H1 (cell line): Measurements from ENCODE around the gene TBC1D2. TPM values are rescaled to one million over a fixed set of nuclear protein-coding genes. Genes with fewer than 3 reads are reported as not detected.

Experiments
- CTCF ChIA-PET: fragments of 300-600 bp; sonication (Branson Sonifier 250); formaldehyde crosslinking; loops from one replicate; lab custom pipeline; 2021; ENCODE audit not compliant: partially characterized antibody; lab: Charles Lee
- POLR2A ChIA-PET: fragments of 300-600 bp; sonication (Branson Sonifier 250); formaldehyde crosslinking; loops from one replicate; lab custom pipeline; 2021; ENCODE audit warnings: inconsistent platforms; ENCODE audit not compliant: partially characterized antibody; lab: Charles Lee
- DNase-seq, 2 experiments: peaks; one replicate each; pipeline versions ENCODE4 v3.0.0 to v3.0.0-alpha.2; 2010 to 2022; ENCODE audit warnings: low spot score in 2 of 2, low read depth in 1 of 2, mixed read lengths in 1 of 2
- FAIRE-seq: peaks from 2 replicates; lab custom pipeline; 2011; peaks lifted over from hg19 to GRCh38; lab: Jason Lieb, UNC
- H2AFZ ChIP-seq: 2 replicates; pipeline ENCODE4 v1.8.1; 2012; ENCODE audit warnings: low read length, inconsistent platforms
- H2AK5ac ChIP-seq: 2 replicates; pipeline ENCODE4 v1.6.1; 2013; ENCODE audit warnings: low read depth, low read length
- H2BK120ac ChIP-seq: replicated peaks from 2 replicates; pipeline ENCODE3; 2013; ENCODE audit warnings: low read depth, low read length, inconsistent platforms
- H2BK12ac ChIP-seq: 2 replicates; pipeline ENCODE4 v1.6.1; 2013; ENCODE audit warnings: low read depth, low read length
- H2BK15ac ChIP-seq: 2 replicates; pipeline ENCODE4 v1.6.1; 2013; ENCODE audit warnings: low read length
- H2BK20ac ChIP-seq: 2 replicates; pipeline ENCODE4 v1.6.1; 2013; ENCODE audit warnings: low read length
- H2BK5ac ChIP-seq: 2 replicates; pipeline ENCODE4 v1.6.1; 2013; ENCODE audit warnings: low read depth, low read length
- H3K14ac ChIP-seq: 2 replicates; pipeline ENCODE4 v1.6.1; 2013; ENCODE audit warnings: inconsistent platforms; ENCODE audit not compliant: insufficient read length
- H3K18ac ChIP-seq: 2 replicates; pipeline ENCODE4 v1.6.1; 2013; ENCODE audit warnings: low read length; ENCODE audit errors: extremely low read depth
- H3K23ac ChIP-seq: 2 replicates; pipeline ENCODE4 v1.6.1; 2013; ENCODE audit warnings: inconsistent platforms; ENCODE audit not compliant: insufficient read length
- H3K23me2 ChIP-seq: 2 replicates; pipeline ENCODE4 v1.6.1; 2013; ENCODE audit warnings: low read depth, low read length
- H3K27ac ChIP-seq: 2 replicates; pipeline ENCODE4 v1.6.1; 2011; ENCODE audit warnings: low read depth, low read length, inconsistent platforms
- H3K27me3 ChIP-seq, 4 experiments: replicated peaks in 1 of 4; 1 replicate in 1 of 4; 2 replicates in 3 of 4; pipeline versions ENCODE4 v1.6.1 to v1.8.1; 2011 to 2013; ENCODE audit warnings: low read length in 3 of 4, mild to moderate bottlenecking in 3 of 4, inconsistent platforms in 2 of 4, mixed read lengths in 2 of 4, moderate library complexity in 1 of 4; ENCODE audit not compliant: control insufficient read depth in 3 of 4, insufficient read depth in 3 of 4; ENCODE audit errors: extremely low read depth in 1 of 4
- H3K36me3 ChIP-seq, 4 experiments: 2 replicates each; pipeline versions ENCODE4 v1.6.1 to v1.8.1; 2011 to 2013; ENCODE audit warnings: mild to moderate bottlenecking in 4 of 4, low read length in 3 of 4, moderate library complexity in 2 of 4, control low read depth in 1 of 4, inconsistent platforms in 1 of 4; ENCODE audit not compliant: insufficient read depth in 4 of 4, control insufficient read depth in 2 of 4
- H3K4ac ChIP-seq: replicated peaks from 2 replicates; pipeline ENCODE3; 2013; ENCODE audit warnings: low read length, low read depth, mixed read lengths, inconsistent platforms; ENCODE audit not compliant: insufficient read length
- H3K4me1 ChIP-seq, 4 experiments: replicated peaks in 1 of 4; 1 replicate in 1 of 4; 2 replicates in 3 of 4; pipeline versions ENCODE4 v1.6.1 to v1.8.1; 2011 to 2013; ENCODE audit warnings: low read length in 3 of 4, inconsistent platforms in 2 of 4, mixed read lengths in 1 of 4; ENCODE audit not compliant: insufficient read depth in 4 of 4, control insufficient read depth in 3 of 4
- H3K4me2 ChIP-seq, 2 experiments: 2 replicates each; pipeline versions ENCODE4 v1.6.1 to v1.8.1; 2011 to 2013; ENCODE audit warnings: low read depth in 2 of 2, low read length in 2 of 2, control low read depth in 1 of 2, inconsistent platforms in 1 of 2, mild to moderate bottlenecking in 1 of 2; ENCODE audit not compliant: insufficient read depth in 1 of 2
- H3K4me3 ChIP-seq, 4 experiments: fragments of 200-600, 300-600 bp in 1 of 4; sonication (generic), shearing (Covaris generic), sonication (Bioruptor Twin) in 1 of 4; 2 replicates each; pipeline versions ENCODE4 v1.5.1 to v1.8.1; 2011 to 2016; ENCODE audit warnings: low read length in 4 of 4, low read depth in 3 of 4, control low read depth in 2 of 4, inconsistent platforms in 2 of 4, mild to moderate bottlenecking in 2 of 4, mixed read lengths in 1 of 4, moderate library complexity in 1 of 4; ENCODE audit not compliant: insufficient read depth in 2 of 4; ENCODE audit errors: extremely low read depth in 1 of 4
- H3K56ac ChIP-seq: replicated peaks from 2 replicates; pipeline ENCODE3; 2013; ENCODE audit warnings: low read depth, mild to moderate bottlenecking, mixed read lengths, low read length, inconsistent platforms; ENCODE audit not compliant: insufficient read length
- H3K79me1 ChIP-seq: 2 replicates; pipeline ENCODE4 v1.6.1; 2013; ENCODE audit warnings: low read depth, low read length, control low read depth
- H3K79me2 ChIP-seq, 2 experiments: 2 replicates each; pipeline versions ENCODE4 v1.6.1 to v1.8.1; 2012 to 2013; ENCODE audit warnings: low read length in 2 of 2, mild to moderate bottlenecking in 2 of 2, inconsistent platforms in 1 of 2; ENCODE audit not compliant: insufficient read depth in 2 of 2, control insufficient read depth in 1 of 2
- H3K9ac ChIP-seq, 4 experiments: replicated peaks in 1 of 4; 1 replicate in 1 of 4; 2 replicates in 3 of 4; pipeline versions ENCODE4 v1.6.1 to v1.8.1; 2011 to 2013; ENCODE audit warnings: low read depth in 3 of 4, low read length in 3 of 4, control low read depth in 2 of 4, mild to moderate bottlenecking in 2 of 4, moderate library complexity in 2 of 4, inconsistent platforms in 1 of 4; ENCODE audit errors: extremely low read depth in 1 of 4
- H3K9me3 ChIP-seq, 2 experiments: 2 replicates each; pipeline versions ENCODE4 v1.6.1 to v1.8.1; 2012 to 2013; ENCODE audit warnings: mild to moderate bottlenecking in 2 of 2, moderate library complexity in 2 of 2, control low read depth in 1 of 2, inconsistent platforms in 1 of 2, low read depth in 1 of 2, low read length in 1 of 2, mixed read lengths in 1 of 2; ENCODE audit not compliant: insufficient read depth in 2 of 2
- H4K20me1 ChIP-seq, 2 experiments: replicated peaks in 1 of 2; 2 replicates each; pipeline versions ENCODE3 to v1.8.1; 2011 to 2013; ENCODE audit warnings: inconsistent platforms in 2 of 2, low read length in 2 of 2, mild to moderate bottlenecking in 1 of 2; ENCODE audit not compliant: insufficient read depth in 2 of 2, control insufficient read depth in 1 of 2
- H4K5ac ChIP-seq: 2 replicates; pipeline ENCODE4 v1.6.1; 2013; ENCODE audit warnings: low read length, low read depth, mixed read lengths, inconsistent platforms; ENCODE audit not compliant: insufficient read length
- H4K8ac ChIP-seq: 2 replicates; pipeline ENCODE4 v1.8.0; 2013; ENCODE audit warnings: mild to moderate bottlenecking, moderate library complexity, low read length, inconsistent platforms; ENCODE audit not compliant: insufficient read depth; ENCODE audit errors: extremely low read depth
- H4K91ac ChIP-seq: replicated peaks from 2 replicates; pipeline ENCODE3; 2013; ENCODE audit warnings: low read length, mixed read lengths, inconsistent platforms; ENCODE audit not compliant: insufficient read length
- CHD2 ChIP-seq: IDR thresholded peaks from 2 replicates; pipeline ENCODE4 v1.6.1; 2012; ENCODE audit warnings: low read length, improper control_type of control experiment
- KDM1A ChIP-seq: fragments of 200-600, 300-600 bp; sonication (generic); IDR thresholded peaks from 2 replicates; pipeline ENCODE4 v1.7.1; 2016; ENCODE audit warnings: mild to moderate bottlenecking, low read length, borderline replicate concordance
- WGBS, 2 experiments: shearing (Covaris generic) in 1 of 2; methylation state at CpG; one replicate each; pipeline versions ENCODE4 v1.1.6 to v1.1.7; 2013 to 2015; ENCODE audit warnings: low lambda C conversion rate in 2 of 2, mixed read lengths in 2 of 2, inconsistent platforms in 1 of 2, low coverage in 1 of 2, missing lambda C conversion rate in 1 of 2; ENCODE audit not compliant: insufficient replicate concordance in 2 of 2, insufficient coverage in 1 of 2, insufficient read length in 1 of 2; ENCODE audit errors: extremely low coverage in 1 of 2, missing lambda C conversion rate in 1 of 2; 5-methylcytosine and 5-hydroxymethylcytosine counted together
- polyA plus RNA-seq, 7 experiments: library from polyadenylated mRNA; depleted of rRNA in 3 of 7; stranded (reverse) in 5 of 7; unstranded in 2 of 7; fragments of >200 nt in 5 of 7; fragments of 200-250 nt in 2 of 7; gene quantifications; 1 replicate in 5 of 7; 2 replicates in 1 of 7; 4 replicates in 1 of 7; pipeline versions ENCODE4 v1.2.1 to v1.2.3, GENCODE V29; 2011 to 2013; ENCODE audit warnings: missing spikeins in 2 of 7, mixed read lengths in 2 of 7
- total RNA-seq: library from RNA; stranded (reverse); fragmentation: NEBNext Ultra II Directional; extraction: Animal tissue kit (Norgen Biotek cat#: 25700); gene quantifications from 2 replicates; pipeline ENCODE4 v1.2.1, GENCODE V29; 2021

The TBC1D2 gene
- total and polyA plus RNA-seq, 2 of the 8 experiments (the other 6 are each of a cell fraction or from before 2014, with no cell fraction given), result 7.4 TPM

- FAIRE-seq (no peak), DNase-seq (no peak)
- H3K56ac ChIP-seq, result no peak overlapping the region
- H3K14ac ChIP-seq, result no peak overlapping the region
- peak overlapping the region; percentile 28; the same call in 1 of the 2 replicates for H2AK5ac ChIP-seq
- CTCF ChIA-PET, result interaction anchor here (0.8 to 1.8 kb wide), 6 partner anchors 10 to 109 kb away, joined by 3 to 6 read pairs (median 5); partner anchors contain the start of gene CORO2A
- H3K27me3 ChIP-seq, result no peaks in the 10 kb centered on the region; a peak in 1 of 7 replicates
- no peak for TF ChIP-seq CHD2
- peak; percentile 12; the same call in 1 of the 2 replicates for TF ChIP-seq KDM1A
- peaks cover 0 to 7% of the 10 kb centered on the region in 2 experiments; a peak in 2 of 4 replicates for H3K79me2 ChIP-seq
- no peak overlapping the region for H3K4me2 ChIP-seq
- no peaks in the 10 kb centered on the region; the same call in none of the 2 replicates for H3K79me1 ChIP-seq
- no peak overlapping the region for H2BK20ac ChIP-seq
- H3K18ac ChIP-seq, result no peak overlapping the region
- H4K5ac ChIP-seq, result no peak overlapping the region
- no peaks in the 10 kb centered on the region for H3K23me2 ChIP-seq
- peak overlapping the region; percentile 4; the same call in 1 of the 2 replicates for H4K8ac ChIP-seq
- no peak overlapping the region for H2AFZ ChIP-seq
- H2BK120ac ChIP-seq, result no peak overlapping the region
- H4K91ac ChIP-seq, result no peak overlapping the region
- no peak overlapping the region for H2BK12ac ChIP-seq
- no peak overlapping the region for H2BK5ac ChIP-seq
- H3K9ac ChIP-seq, result no peak overlapping the region
- H3K23ac ChIP-seq, result no peak overlapping the region
- POLR2A ChIA-PET, result interaction anchor here (1.1 to 1.7 kb wide), 3 partner anchors 9 to 11 kb away, joined by 3 to 5 read pairs (median 3); partner anchors contain the start of gene CORO2A
- H3K4me3 ChIP-seq, result no peak overlapping the region
- H3K36me3 ChIP-seq, result no peaks in the 10 kb centered on the region
- H3K27ac ChIP-seq, result no peak overlapping the region
- no peak overlapping the region for H3K4ac ChIP-seq
- no peak overlapping the region for H2BK15ac ChIP-seq
- peaks cover 0 to 4% of the 10 kb centered on the region in 2 experiments for H4K20me1 ChIP-seq
- WGBS, 2 experiments, result 93% methylated on average over 9 of the region's 9 CpGs; no CpG with 5 or more reads in 1 of the 2 experiments
- H3K4me1 ChIP-seq, result peaks cover 0 to 4% (median 2%) of the 10 kb centered on the region in 4 experiments; a peak in 3 of 7 replicates
- H3K9me3 ChIP-seq, result no peaks in the 10 kb centered on the region
Observed at GRCh38 chr9:98182069-98182820, 73.2 kb downstream of the TBC1D2 start.
